Psoas muscle (tissue), 8 donors: ENCODE data around the gene DNAJC11. TPM values are rescaled to one million over a fixed set of nuclear protein-coding genes. Genes with fewer than 3 reads are reported as not detected.

ENCODE experiments used
- ATAC-seq, 4 donors: fragments of 200-7000 bp; cut with Tn5 transposase; one replicate each; pipeline ENCODE4 v1.9.1; 2020; ENCODE audit warnings: moderate library complexity in 3 of 4, mild to moderate bottlenecking in 2 of 4
- DNase-seq, 2 donors: peaks; one replicate each; pipeline ENCODE4 v3.0.0-alpha.2; 2020
- H3K27ac ChIP-seq: fragments of 200-600 bp; one replicate; pipeline ENCODE4 v1.8.0; 2022
- H3K27me3 ChIP-seq, 3 donors: fragments of 200-600 bp in 1 of 3; one replicate each; pipeline versions ENCODE4 v1.6.1 to v1.8.0; 2013 to 2022; ENCODE audit warnings: low read length in 2 of 3, mild to moderate bottlenecking in 2 of 3, moderate library complexity in 1 of 3; ENCODE audit not compliant: insufficient read depth in 3 of 3
- H3K36me3 ChIP-seq, 2 donors: fragments of 200-600 bp in 1 of 2; one replicate each; pipeline versions ENCODE4 v1.6.1 to v1.8.0; 2013 to 2022; ENCODE audit warnings: low read depth in 1 of 2, mild to moderate bottlenecking in 1 of 2, moderate library complexity in 1 of 2; ENCODE audit not compliant: insufficient read depth in 1 of 2
- H3K4me1 ChIP-seq: fragments of 200-600 bp; one replicate; pipeline ENCODE4 v1.8.0; 2022
- H3K4me3 ChIP-seq: fragments of 200-600 bp; one replicate; pipeline ENCODE4 v1.8.0; 2022; ENCODE audit warnings: mild to moderate bottlenecking
- H3K9me3 ChIP-seq: fragments of 200-600 bp; one replicate; pipeline ENCODE4 v1.8.0; 2022
- CTCF ChIP-seq: fragments of 200-600 bp; IDR thresholded peaks from one replicate; pipeline ENCODE4 v1.8.0; 2022; ENCODE audit warnings: antibody characterized with exemption
- WGBS, 3 donors: extraction: QIAGEN DNeasy Blood & Tissue Kit; methylation state at CpG; one replicate each; pipeline versions ENCODE4 v1.1.6 to v1.1.7; 2013; 5-methylcytosine and 5-hydroxymethylcytosine counted together
- intact Hi-C, 2 donors: fragments of 100-400 bp; cut with DNase I; formaldehyde crosslinking; loops; one replicate each; pipeline versions ENCODE4 v1.11.0 to v1.14.2; 2022
- polyA plus RNA-seq, 3 donors: library from polyadenylated mRNA; stranded (reverse); fragments of 200-250 nt; gene quantifications; one replicate each; pipeline ENCODE4 v1.2.3, GENCODE V29; 2013
- total RNA-seq, 4 donors: library from RNA; stranded (reverse); fragmentation: NEBNext Ultra II Directional in 2 of 4; extraction: Animal tissue kit (Norgen Biotek cat#: 25700) in 2 of 4; gene quantifications; one replicate each; pipeline versions ENCODE4 v1.2.1 to v1.2.4, GENCODE V29; 2021 to 2023
- donor health status: healthy with polysubstance abuse.
- donor health status: DM: no; HTN: no; CAD: no; lungs with moderate emphysema.
- donor health status: Bipolar disorder and iron deficiency.
- donor health status: healthy.
- donor health status: DM: yes; HTN: yes; CAD: no.
- donor health status: DM: no; HTN: no; CAD: no.
- donor health status: DM: no; HTN: no; CAD: no.
- donor health status: DM: yes; HTN: yes; CAD: no.

DNAJC11 gene
- total and polyA plus RNA-seq, 7 donors: 28.2 to 65.4 (median 55.7) TPM

GRCh38 chr1:6597777-6598131 lies 103.9 kb downstream of the DNAJC11 start:
- peak overlapping the region; percentile 87 for H3K4me3 ChIP-seq

DNA sequence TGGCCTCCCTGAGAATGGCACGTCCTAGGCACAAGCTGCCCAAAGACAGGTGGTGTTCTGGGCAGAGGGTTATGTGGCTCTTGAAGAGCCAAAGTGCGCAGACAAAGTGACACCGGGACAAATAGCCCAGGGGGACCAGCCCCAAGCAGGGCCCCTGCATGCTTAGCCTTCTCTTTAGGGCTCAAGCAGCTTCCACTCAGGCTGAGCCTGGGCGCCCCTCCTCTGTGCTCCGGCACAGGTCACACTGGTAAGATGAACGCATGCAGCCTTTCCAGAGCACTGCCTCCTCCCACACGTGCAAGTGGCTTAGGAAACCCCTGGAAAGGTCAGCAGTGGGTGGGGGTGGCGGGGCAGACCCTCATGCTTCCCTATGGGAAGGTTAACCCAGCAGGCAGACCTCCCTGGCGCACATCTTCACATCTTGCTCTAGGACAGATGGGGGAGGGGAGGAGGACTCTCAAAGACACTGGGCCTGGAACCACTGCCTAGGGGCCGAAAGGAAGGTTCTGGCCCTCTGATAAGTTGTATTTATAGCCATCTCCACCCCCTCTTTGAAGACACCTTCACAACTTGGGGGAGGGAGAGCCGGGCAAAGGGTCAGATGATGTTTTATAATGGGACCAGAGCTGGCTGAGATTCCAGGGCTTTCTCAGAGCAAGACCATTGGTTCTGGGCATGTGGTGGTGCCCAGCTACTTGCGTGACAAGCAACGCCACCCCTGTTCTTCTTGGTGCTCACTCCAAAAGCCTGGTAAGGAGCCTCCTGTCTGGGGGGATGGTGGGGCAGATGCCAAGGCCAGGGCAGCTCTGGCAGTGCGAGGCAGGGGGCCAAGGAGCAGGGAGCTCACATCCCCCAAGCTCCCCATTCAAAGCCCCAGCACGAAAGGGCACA lies 104.5 kb downstream of the DNAJC11 start:
- intact Hi-C loops: no loop called here
- Histone ChIP-seq H3K27ac (peak overlapping the region; percentile 98), H3K9me3 (no peaks in the 10 kb centered on the region), H3K4me1 (peaks cover 57% of the 10 kb centered on the region), H3K4me3 (peak overlapping the region; percentile 87), H3K36me3 (peaks cover 7 to 69% of the 10 kb centered on the region in 2 donors), H3K27me3 (no peaks in the 10 kb centered on the region)
- 32 to 55% (median 33%) methylated on average over 15 of the region's 15 CpGs for WGBS, 3 donors
- no peak for DNase-seq
- TF ChIP-seq CTCF: no peak
- peak in 1 of 4 donors; percentile 2 for ATAC-seq

More at GRCh38 chr1:6597777-6598131, 103.9 kb downstream of the DNAJC11 start:
- 24 to 39% (median 26%) methylated on average over 6 of the region's 6 CpGs for WGBS, 3 donors
- no peak for TF ChIP-seq CTCF
- peaks cover 51% of the 10 kb centered on the region for H3K4me1 ChIP-seq
- peaks cover 7 to 63% of the 10 kb centered on the region in 2 donors for H3K36me3 ChIP-seq
- no peaks in the 10 kb centered on the region for H3K9me3 ChIP-seq
- DNase-seq (no peak), ATAC-seq (no peak)
- intact Hi-C loops: no loop called here
- peak overlapping the region; percentile 98 for H3K27ac ChIP-seq
- no peaks in the 10 kb centered on the region for H3K27me3 ChIP-seq

- Histone ChIP-seq H3K4me1 (peaks cover 65% of the 10 kb centered on the region), H3K27ac (peak overlapping the region; percentile 98), H3K27me3 (no peaks in the 10 kb centered on the region), H3K4me3 (peak overlapping the region; percentile 87), H3K36me3 (peaks cover 7 to 77% of the 10 kb centered on the region in 2 donors), H3K9me3 (no peaks in the 10 kb centered on the region)
- no peak for TF ChIP-seq CTCF
- intact Hi-C loops: no loop called here
- DNase-seq: no peak
- no peak for ATAC-seq
- 37 to 59% (median 54%) methylated on average over 7 of the region's 7 CpGs for WGBS, 3 donors
Measured at GRCh38 chr1:6596351-6596750, 105.3 kb downstream of the DNAJC11 start.

GRCh38 chr1:6594977-6595740 lies 106.5 kb downstream of the DNAJC11 start:
- peak in 1 of 2 donors; percentile 81 for DNase-seq
- intact Hi-C loops: no loop called here

More at GRCh38 chr1:6594977-6595740, 106.5 kb downstream of the DNAJC11 start:
- ATAC-seq: peak in 3 of 4 donors; percentile 5 to 39 (median 35)
- peaks cover 76% of the 10 kb centered on the region for H3K4me1 ChIP-seq
- no peak for TF ChIP-seq CTCF
- no peak overlapping the region for H3K4me3 ChIP-seq
- WGBS, 3 donors: 62 to 85% (median 66%) methylated on average over 11 of the region's 11 CpGs
- peaks cover 7 to 89% of the 10 kb centered on the region in 2 donors for H3K36me3 ChIP-seq
- H3K27ac ChIP-seq: peak overlapping the region; percentile 98
- no peaks in the 10 kb centered on the region for H3K27me3 ChIP-seq
- H3K9me3 ChIP-seq: no peaks in the 10 kb centered on the region
